K562 (cell line): Measurements from ENCODE around the gene CYP2E1. TPM values are rescaled to one million over a fixed set of nuclear protein-coding genes. Genes with fewer than 3 reads are reported as not detected.

Experiments
- ATAC-seq: fragments of 200-7000 bp; cut with Tn5 transposase; 3 replicates; pipeline ENCODE4 v1.9.1; 2020; ENCODE audit warnings: moderate library complexity
- BruUV-seq: library from RNA; stranded (reverse); fragments of 400-500 nt; replicated peaks from 2 replicates; lab custom pipeline; 2021; lab: Mats Ljungman, UMichigan
- CTCF ChIA-PET: fragments of 300-600 bp; formaldehyde crosslinking; extraction: SDS; loops from one replicate; lab custom pipeline; 2021; ENCODE audit warnings: low intra/inter-chr PET ratio; lab: Yijun Ruan, JAX
- POLR2A ChIA-PET: fragments of 300-600, 350-650 bp; sonication (Branson Sonifier 250); formaldehyde crosslinking; extraction: SDS; loops from one replicate; lab custom pipeline; 2021; ENCODE audit warnings: antibody characterized with exemption, inconsistent platforms; lab: Yijun Ruan, JAX
- DNase-seq, 4 experiments: peaks; one replicate each; pipeline versions ENCODE4 v3.0.0 to v3.0.0-alpha.2; 2011 to 2018; ENCODE audit warnings: low spot score in 3 of 4, mixed read lengths in 3 of 4; ENCODE audit errors: extremely low read depth in 1 of 4
- FAIRE-seq: peaks from 2 replicates; lab custom pipeline; 2011; peaks lifted over from hg19 to GRCh38; lab: Jason Lieb, UNC
- H2AFZ ChIP-seq: 2 replicates; pipeline ENCODE4 v1.6.0; 2011; ENCODE audit warnings: low read depth, low read length, control low read depth, inconsistent platforms
- H3K27ac ChIP-seq: fragments of 200-600 bp; 3 replicates; pipeline ENCODE4 v1.8.0; 2011; ENCODE audit warnings: low read depth, mild to moderate bottlenecking, control low read depth, inconsistent platforms, low read length, moderate library complexity, mixed read lengths; ENCODE audit errors: extremely low read depth
- H3K27me3 ChIP-seq, 2 experiments: fragments of 300-600 bp in 1 of 2; 2 replicates in 1 of 2; 3 replicates in 1 of 2; pipeline versions ENCODE4 v1.6.0 to v1.8.0; 2011; ENCODE audit warnings: inconsistent platforms in 2 of 2, low read length in 2 of 2, mild to moderate bottlenecking in 1 of 2, mixed read lengths in 1 of 2, moderate library complexity in 1 of 2; ENCODE audit not compliant: control insufficient read depth in 2 of 2, insufficient read depth in 2 of 2
- H3K36me3 ChIP-seq: fragments of 300-600 bp; 3 replicates; pipeline ENCODE4 v1.8.0; 2011; ENCODE audit warnings: mild to moderate bottlenecking, low read length, inconsistent platforms; ENCODE audit not compliant: control insufficient read depth, insufficient read depth
- H3K4me1 ChIP-seq, 2 experiments: fragments of 200-600 bp in 1 of 2; replicated peaks in 1 of 2; 2 replicates in 1 of 2; 3 replicates in 1 of 2; pipeline versions ENCODE4 v1.5.1 to v1.8.0; 2011; ENCODE audit warnings: inconsistent platforms in 2 of 2, low read length in 2 of 2, mild to moderate bottlenecking in 1 of 2, mixed read lengths in 1 of 2, moderate library complexity in 1 of 2; ENCODE audit not compliant: control insufficient read depth in 2 of 2, insufficient read depth in 2 of 2
- H3K4me2 ChIP-seq: 2 replicates; pipeline ENCODE4 v1.6.1; 2011; ENCODE audit warnings: low read length, control low read depth, inconsistent platforms, mixed read lengths; ENCODE audit not compliant: insufficient read depth
- H3K4me3 ChIP-seq: fragments of 200-600 bp; sonication (generic), shearing (Covaris generic); 2 replicates; pipeline ENCODE4 v1.5.1; 2016; ENCODE audit warnings: control low read depth, inconsistent platforms
- H3K79me2 ChIP-seq: fragments of 200-600 bp; 3 replicates; pipeline ENCODE4 v1.8.0; 2011; ENCODE audit warnings: low read length, inconsistent platforms; ENCODE audit not compliant: control insufficient read depth, insufficient read depth
- H3K9ac ChIP-seq, 2 experiments: 2 replicates each; pipeline versions ENCODE4 v1.6.0 to v1.6.1; 2011; ENCODE audit warnings: low read depth in 2 of 2, low read length in 2 of 2, control low read depth in 1 of 2, inconsistent platforms in 1 of 2, mild to moderate bottlenecking in 1 of 2, mixed read lengths in 1 of 2; ENCODE audit not compliant: insufficient read depth in 1 of 2
- H3K9me1 ChIP-seq: one replicate; pipeline ENCODE4 v1.6.0; 2011; ENCODE audit warnings: inconsistent platforms, mild to moderate bottlenecking, low read length, moderate library complexity; ENCODE audit not compliant: control insufficient read depth, insufficient read depth
- H3K9me3 ChIP-seq: replicated peaks from 2 replicates; pipeline ENCODE4 v1.5.1; 2011; ENCODE audit warnings: low read depth, low read length, inconsistent platforms; ENCODE audit not compliant: control insufficient read depth, insufficient read depth
- H4K20me1 ChIP-seq: replicated peaks from 2 replicates; pipeline ENCODE4 v1.6.1; 2011; ENCODE audit warnings: low read length, inconsistent platforms, mixed read lengths; ENCODE audit not compliant: control insufficient read depth, insufficient read depth
- NFE2L1 ChIP-seq: fragments of 450-650 bp; IDR thresholded peaks from 2 replicates; pipeline ENCODE4 v1.6.1; 2016; ENCODE audit warnings: missing genetic modification characterization, low read depth, mild to moderate bottlenecking, missing compliant biosample characterization, moderate library complexity, borderline replicate concordance
- PHF8 ChIP-seq: fragments of 200-600 bp; sonication (generic); IDR thresholded peaks from 2 replicates; pipeline ENCODE4 v1.6.1; 2012; ENCODE audit warnings: mixed run types, mild to moderate bottlenecking, inconsistent platforms, low read length, moderate library complexity, borderline replicate concordance
- PYGO2 ChIP-seq: fragments of 450-650 bp; IDR thresholded peaks from 2 replicates; pipeline ENCODE4 v1.6.1; 2016; ENCODE audit warnings: mild to moderate bottlenecking, missing genetic modification characterization, moderate library complexity, missing compliant biosample characterization
- ZNF668 ChIP-seq: fragments of 250-450 bp; sonication (Bioruptor Pico); IDR thresholded peaks from 2 replicates; pipeline ENCODE4 v1.8.0; 2022; ENCODE audit warnings: mild to moderate bottlenecking, inconsistent platforms
- WGBS: fragments of 100-300 bp; shearing (Covaris generic); methylation state at CpG from one replicate; pipeline ENCODE4 v1.1.6; 2016; ENCODE audit warnings: low coverage, mixed read lengths; ENCODE audit not compliant: insufficient coverage; ENCODE audit errors: missing lambda C conversion rate; 5-methylcytosine and 5-hydroxymethylcytosine counted together
- in situ Hi-C: fragments of 300-500 bp; cut with MboI; formaldehyde crosslinking; loops from 4 replicates; pipeline ENCODE4 v1.15.0; 2018; ENCODE audit warnings: inconsistent platforms, mixed read lengths
- intact Hi-C: fragments of 100-400 bp; cut with micrococcal nuclease; formaldehyde crosslinking; loops from 2 replicates; pipeline ENCODE4 v1.14.2; 2022
- polyA plus RNA-seq, 8 experiments: library from polyadenylated mRNA; depleted of rRNA in 4 of 8; stranded (reverse) in 5 of 8; unstranded in 3 of 8; fragments of >200 nt; fragmentation: Nextera tagmentation in 2 of 8; fragmentation: Illumina TruSeq in 1 of 8; extraction: Ambion mirVana in 2 of 8; extraction: Trizol in 1 of 8; gene quantifications; 2 replicates each; pipeline versions ENCODE4 v1.2.1 to v1.2.3, GENCODE V29; 2011 to 2014; ENCODE audit warnings: inconsistent platforms in 1 of 8, missing spikeins in 1 of 8
- total RNA-seq, 7 experiments: library from RNA; depleted of rRNA in 6 of 7; stranded (reverse); fragments of >200 nt in 6 of 7; fragmentation: Illumina TruSeq in 2 of 7; extraction: Trizol in 2 of 7; gene quantifications; 2 replicates each; pipeline versions ENCODE4 v1.2.1 to v1.2.3, GENCODE V29; 2011 to 2021; ENCODE audit warnings: low replicate concordance in 1 of 7
- TF ChIP-seq, protein P1 (sequence below): sonication (generic); formaldehyde crosslinking; IDR thresholded peaks from 2 replicates; pipeline ENCODE4 v1.8.1; 2023; ENCODE audit warnings: mild to moderate bottlenecking, missing genetic modification reagents

The CYP2E1 gene
- total and polyA plus RNA-seq, 9 of the 15 experiments (the other 6 are each of a cell fraction or from before 2014, with no cell fraction given) = 0.07 to 1.6 (median 0.19) TPM; not detected in 2

DNA sequence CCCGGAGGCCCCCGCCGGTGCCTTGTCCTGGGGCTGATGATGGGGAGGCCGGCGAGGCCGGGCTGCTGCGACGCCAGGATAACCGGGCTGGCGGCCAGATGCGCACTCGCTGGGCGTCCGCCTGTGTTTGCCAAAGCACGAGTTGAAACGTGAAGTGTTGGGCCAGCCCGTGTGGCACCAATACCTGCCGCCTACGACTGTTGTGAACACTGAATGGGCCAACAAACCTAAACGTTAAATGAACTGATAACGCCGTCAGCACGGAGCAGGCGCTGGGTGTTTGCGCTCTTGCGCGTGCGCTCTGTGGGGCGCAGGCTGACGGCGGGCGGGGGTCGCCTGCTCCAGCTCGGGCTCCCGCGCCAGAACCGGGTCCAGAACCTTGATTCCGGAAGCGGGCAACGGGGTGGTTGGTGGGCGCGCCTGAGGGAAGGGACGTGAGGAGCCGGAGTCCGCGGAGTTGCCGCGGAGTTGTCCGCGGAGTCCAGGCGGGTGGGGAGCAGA is 658 bp downstream of the CYP2E1 start:
- H3K36me3 ChIP-seq = no peaks in the 10 kb centered on the region
- WGBS = 40% methylated on average over 40 of the region's 51 CpGs
- BruUV-seq = no TSS peak
- in situ Hi-C loops (no loop called here), intact Hi-C loops (no loop called here)
- no peak for ATAC-seq
- no peak for FAIRE-seq
- no peak overlapping the region for H3K4me2 ChIP-seq
- H2AFZ ChIP-seq = no peak overlapping the region
- no peak for TF ChIP-seq NFE2L1 (tag)
- no peak for TF ChIP-seq PHF8
- TF ChIP-seq, protein P1, sequence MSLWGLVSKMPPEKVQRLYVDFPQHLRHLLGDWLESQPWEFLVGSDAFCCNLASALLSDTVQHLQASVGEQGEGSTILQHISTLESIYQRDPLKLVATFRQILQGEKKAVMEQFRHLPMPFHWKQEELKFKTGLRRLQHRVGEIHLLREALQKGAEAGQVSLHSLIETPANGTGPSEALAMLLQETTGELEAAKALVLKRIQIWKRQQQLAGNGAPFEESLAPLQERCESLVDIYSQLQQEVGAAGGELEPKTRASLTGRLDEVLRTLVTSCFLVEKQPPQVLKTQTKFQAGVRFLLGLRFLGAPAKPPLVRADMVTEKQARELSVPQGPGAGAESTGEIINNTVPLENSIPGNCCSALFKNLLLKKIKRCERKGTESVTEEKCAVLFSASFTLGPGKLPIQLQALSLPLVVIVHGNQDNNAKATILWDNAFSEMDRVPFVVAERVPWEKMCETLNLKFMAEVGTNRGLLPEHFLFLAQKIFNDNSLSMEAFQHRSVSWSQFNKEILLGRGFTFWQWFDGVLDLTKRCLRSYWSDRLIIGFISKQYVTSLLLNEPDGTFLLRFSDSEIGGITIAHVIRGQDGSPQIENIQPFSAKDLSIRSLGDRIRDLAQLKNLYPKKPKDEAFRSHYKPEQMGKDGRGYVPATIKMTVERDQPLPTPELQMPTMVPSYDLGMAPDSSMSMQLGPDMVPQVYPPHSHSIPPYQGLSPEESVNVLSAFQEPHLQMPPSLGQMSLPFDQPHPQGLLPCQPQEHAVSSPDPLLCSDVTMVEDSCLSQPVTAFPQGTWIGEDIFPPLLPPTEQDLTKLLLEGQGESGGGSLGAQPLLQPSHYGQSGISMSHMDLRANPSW = no peak
- no peak for TF ChIP-seq PYGO2 (tag)
- TF ChIP-seq ZNF668 (CRISPR knock-in tag) = no peak
- no peak overlapping the region for H3K4me3 ChIP-seq
- no peak overlapping the region for H3K27ac ChIP-seq
- peaks cover 32 to 70% of the 10 kb centered on the region in 2 experiments for H3K27me3 ChIP-seq
- ChIA-PET POLR2A (no interaction called here), CTCF (no interaction called here)
- no peaks in the 10 kb centered on the region for H4K20me1 ChIP-seq
- no peak for DNase-seq
- no peaks in the 10 kb centered on the region for H3K9me1 ChIP-seq
- H3K4me1 ChIP-seq = peaks cover 0 to 19% of the 10 kb centered on the region in 2 experiments; a peak in 2 of 5 replicates
- H3K79me2 ChIP-seq = no peaks in the 10 kb centered on the region
- H3K9me3 ChIP-seq = no peaks in the 10 kb centered on the region
- no peak overlapping the region for H3K9ac ChIP-seq
